SK-N-SH treated with all-trans-retinoic acid at 6 μM for 48 hours (cell line): ENCODE measurements around the gene BRD9.

Source experiments
- CSDC2 ChIP-seq: fragments of 250-450 bp; sonication (Bioruptor Pico); IDR thresholded peaks from 2 replicates; pipeline ENCODE4 v1.5.0; 2020; ENCODE audit warnings: mild to moderate bottlenecking, moderate library complexity
- RARB ChIP-seq: fragments of 250-450 bp; sonication (Bioruptor Pico); IDR thresholded peaks from 2 replicates; pipeline ENCODE4 v1.8.0; 2021; ENCODE audit warnings: mild to moderate bottlenecking, moderate library complexity
- TCF4 ChIP-seq: fragments of 250-450 bp; sonication (Bioruptor Pico); IDR thresholded peaks from 2 replicates; pipeline ENCODE4 v1.8.0; 2021; ENCODE audit warnings: mild to moderate bottlenecking, moderate library complexity, borderline replicate concordance
- ZC3H10 ChIP-seq: fragments of 250-450 bp; sonication (Bioruptor Pico); IDR thresholded peaks from 2 replicates; pipeline ENCODE4 v1.5.1; 2021; ENCODE audit warnings: mild to moderate bottlenecking, moderate library complexity
- ZFP30 ChIP-seq: fragments of 450-650 bp; formaldehyde crosslinking; IDR thresholded peaks from 2 replicates; pipeline ENCODE4 v1.5.0; 2022; ENCODE audit warnings: mild to moderate bottlenecking, moderate library complexity
- TF ChIP-seq, protein P1 (sequence below): fragments of 250-450 bp; sonication (Bioruptor Pico); IDR thresholded peaks from 2 replicates; pipeline ENCODE4 v1.8.0; 2020; ENCODE audit warnings: mild to moderate bottlenecking, moderate library complexity, borderline replicate concordance
- TF ChIP-seq, protein P2 (sequence below): fragments of 250-450 bp; sonication (Bioruptor Pico); IDR thresholded peaks from 2 replicates; pipeline ENCODE4 v1.5.0; 2020; ENCODE audit warnings: mild to moderate bottlenecking, moderate library complexity

DNA sequence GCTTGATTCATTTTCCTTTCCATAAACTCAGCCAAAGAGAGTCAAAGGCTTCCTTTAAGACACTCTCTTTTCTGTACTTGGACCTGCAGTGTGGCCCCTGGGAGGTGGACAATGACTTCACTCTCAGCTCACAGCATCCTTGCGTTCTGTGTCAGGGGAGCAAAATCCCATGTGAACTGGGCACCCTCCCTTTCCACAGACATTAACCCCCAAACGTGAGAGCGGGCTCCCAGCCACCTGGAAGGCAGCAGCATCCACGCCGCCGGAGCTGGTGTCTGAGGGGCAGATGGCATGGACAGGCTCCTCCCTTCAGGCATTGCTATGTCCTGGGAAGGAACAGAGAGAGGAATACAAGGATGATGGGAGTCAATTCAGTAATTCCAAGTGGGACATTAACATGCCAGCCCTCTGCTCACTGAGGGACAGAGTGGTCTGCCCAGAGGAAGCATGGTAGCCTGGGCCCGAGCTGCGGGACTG lies 39.6 kb upstream of the BRD9 start:
- TF ChIP-seq ZC3H10 (CRISPR knock-in tag) (no peak), TCF4 (no peak), CSDC2 (CRISPR knock-in tag) (no peak), ZFP30 (CRISPR knock-in tag) (no peak), RARB (CRISPR knock-in tag) (no peak)
- TF ChIP-seq, protein P1, sequence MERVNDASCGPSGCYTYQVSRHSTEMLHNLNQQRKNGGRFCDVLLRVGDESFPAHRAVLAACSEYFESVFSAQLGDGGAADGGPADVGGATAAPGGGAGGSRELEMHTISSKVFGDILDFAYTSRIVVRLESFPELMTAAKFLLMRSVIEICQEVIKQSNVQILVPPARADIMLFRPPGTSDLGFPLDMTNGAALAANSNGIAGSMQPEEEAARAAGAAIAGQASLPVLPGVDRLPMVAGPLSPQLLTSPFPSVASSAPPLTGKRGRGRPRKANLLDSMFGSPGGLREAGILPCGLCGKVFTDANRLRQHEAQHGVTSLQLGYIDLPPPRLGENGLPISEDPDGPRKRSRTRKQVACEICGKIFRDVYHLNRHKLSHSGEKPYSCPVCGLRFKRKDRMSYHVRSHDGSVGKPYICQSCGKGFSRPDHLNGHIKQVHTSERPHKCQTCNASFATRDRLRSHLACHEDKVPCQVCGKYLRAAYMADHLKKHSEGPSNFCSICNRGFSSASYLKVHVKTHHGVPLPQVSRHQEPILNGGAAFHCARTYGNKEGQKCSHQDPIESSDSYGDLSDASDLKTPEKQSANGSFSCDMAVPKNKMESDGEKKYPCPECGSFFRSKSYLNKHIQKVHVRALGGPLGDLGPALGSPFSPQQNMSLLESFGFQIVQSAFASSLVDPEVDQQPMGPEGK (CRISPR knock-in tag): no peak
- TF ChIP-seq, protein P2, sequence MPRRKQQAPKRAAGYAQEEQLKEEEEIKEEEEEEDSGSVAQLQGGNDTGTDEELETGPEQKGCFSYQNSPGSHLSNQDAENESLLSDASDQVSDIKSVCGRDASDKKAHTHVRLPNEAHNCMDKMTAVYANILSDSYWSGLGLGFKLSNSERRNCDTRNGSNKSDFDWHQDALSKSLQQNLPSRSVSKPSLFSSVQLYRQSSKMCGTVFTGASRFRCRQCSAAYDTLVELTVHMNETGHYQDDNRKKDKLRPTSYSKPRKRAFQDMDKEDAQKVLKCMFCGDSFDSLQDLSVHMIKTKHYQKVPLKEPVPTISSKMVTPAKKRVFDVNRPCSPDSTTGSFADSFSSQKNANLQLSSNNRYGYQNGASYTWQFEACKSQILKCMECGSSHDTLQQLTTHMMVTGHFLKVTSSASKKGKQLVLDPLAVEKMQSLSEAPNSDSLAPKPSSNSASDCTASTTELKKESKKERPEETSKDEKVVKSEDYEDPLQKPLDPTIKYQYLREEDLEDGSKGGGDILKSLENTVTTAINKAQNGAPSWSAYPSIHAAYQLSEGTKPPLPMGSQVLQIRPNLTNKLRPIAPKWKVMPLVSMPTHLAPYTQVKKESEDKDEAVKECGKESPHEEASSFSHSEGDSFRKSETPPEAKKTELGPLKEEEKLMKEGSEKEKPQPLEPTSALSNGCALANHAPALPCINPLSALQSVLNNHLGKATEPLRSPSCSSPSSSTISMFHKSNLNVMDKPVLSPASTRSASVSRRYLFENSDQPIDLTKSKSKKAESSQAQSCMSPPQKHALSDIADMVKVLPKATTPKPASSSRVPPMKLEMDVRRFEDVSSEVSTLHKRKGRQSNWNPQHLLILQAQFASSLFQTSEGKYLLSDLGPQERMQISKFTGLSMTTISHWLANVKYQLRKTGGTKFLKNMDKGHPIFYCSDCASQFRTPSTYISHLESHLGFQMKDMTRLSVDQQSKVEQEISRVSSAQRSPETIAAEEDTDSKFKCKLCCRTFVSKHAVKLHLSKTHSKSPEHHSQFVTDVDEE (CRISPR knock-in tag): no peak
